IPS-NIHi7 (cell line): ENCODE results near the gene PLCB2.

Experiments
- DNase-seq: peaks from one replicate; pipeline ENCODE4 v3.0.0; 2012; ENCODE audit warnings: mixed read lengths; ENCODE audit errors: extremely low spot score

The PLCB2 gene, protein sequence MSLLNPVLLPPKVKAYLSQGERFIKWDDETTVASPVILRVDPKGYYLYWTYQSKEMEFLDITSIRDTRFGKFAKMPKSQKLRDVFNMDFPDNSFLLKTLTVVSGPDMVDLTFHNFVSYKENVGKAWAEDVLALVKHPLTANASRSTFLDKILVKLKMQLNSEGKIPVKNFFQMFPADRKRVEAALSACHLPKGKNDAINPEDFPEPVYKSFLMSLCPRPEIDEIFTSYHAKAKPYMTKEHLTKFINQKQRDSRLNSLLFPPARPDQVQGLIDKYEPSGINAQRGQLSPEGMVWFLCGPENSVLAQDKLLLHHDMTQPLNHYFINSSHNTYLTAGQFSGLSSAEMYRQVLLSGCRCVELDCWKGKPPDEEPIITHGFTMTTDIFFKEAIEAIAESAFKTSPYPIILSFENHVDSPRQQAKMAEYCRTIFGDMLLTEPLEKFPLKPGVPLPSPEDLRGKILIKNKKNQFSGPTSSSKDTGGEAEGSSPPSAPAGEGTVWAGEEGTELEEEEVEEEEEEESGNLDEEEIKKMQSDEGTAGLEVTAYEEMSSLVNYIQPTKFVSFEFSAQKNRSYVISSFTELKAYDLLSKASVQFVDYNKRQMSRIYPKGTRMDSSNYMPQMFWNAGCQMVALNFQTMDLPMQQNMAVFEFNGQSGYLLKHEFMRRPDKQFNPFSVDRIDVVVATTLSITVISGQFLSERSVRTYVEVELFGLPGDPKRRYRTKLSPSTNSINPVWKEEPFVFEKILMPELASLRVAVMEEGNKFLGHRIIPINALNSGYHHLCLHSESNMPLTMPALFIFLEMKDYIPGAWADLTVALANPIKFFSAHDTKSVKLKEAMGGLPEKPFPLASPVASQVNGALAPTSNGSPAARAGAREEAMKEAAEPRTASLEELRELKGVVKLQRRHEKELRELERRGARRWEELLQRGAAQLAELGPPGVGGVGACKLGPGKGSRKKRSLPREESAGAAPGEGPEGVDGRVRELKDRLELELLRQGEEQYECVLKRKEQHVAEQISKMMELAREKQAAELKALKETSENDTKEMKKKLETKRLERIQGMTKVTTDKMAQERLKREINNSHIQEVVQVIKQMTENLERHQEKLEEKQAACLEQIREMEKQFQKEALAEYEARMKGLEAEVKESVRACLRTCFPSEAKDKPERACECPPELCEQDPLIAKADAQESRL

GRCh38 chr15:40307421-40308211, at the start of gene PLCB2:
Gene PLCB2, minus strand, starts transcription at chr15:40307935. Its CDS starts 263 bp downstream, at chr15:40307672.
- peak; percentile 57 for DNase-seq

- DNase-seq: no peak
Observed at GRCh38 chr15:40357246-40357645, 49.5 kb upstream of the PLCB2 start.

- no peak for DNase-seq
Observed at GRCh38 chr15:40355976-40356585, 48.3 kb upstream of the PLCB2 start.

GRCh38 chr15:40354408-40355171, 46.9 kb upstream of the PLCB2 start:
- DNase-seq: peak; percentile 76

- DNase-seq: no peak
Observed at GRCh38 chr15:40353697-40354096, 46.0 kb upstream of the PLCB2 start.

DNA sequence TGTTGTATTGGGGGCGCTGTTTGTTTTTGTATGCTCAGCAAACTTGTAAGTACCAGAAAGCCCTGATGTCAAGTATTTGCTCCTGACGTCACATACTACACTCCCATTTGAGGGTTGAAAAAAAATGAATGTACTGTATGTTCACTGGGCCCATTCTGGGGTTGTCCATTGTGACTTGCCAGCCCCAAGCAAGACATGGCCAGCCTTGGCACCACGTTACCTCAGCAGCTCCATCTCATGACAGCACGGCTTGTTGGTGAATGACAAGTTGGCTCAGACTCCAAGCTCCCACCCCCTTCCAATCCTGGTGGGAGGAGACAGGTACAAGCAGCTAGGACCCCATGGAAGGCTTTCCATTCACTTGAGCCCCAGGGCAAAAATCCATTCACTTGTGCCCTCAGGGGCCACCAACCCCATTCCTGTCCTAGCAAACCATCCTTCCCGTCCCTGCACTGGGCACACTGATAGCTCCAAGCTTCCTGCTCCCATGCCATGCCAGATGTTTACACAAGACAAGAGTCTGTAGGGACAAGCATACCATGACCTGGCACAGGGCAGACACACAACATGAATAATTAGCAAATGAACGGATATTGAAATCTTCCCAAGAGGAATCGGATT, 44.7 kb upstream of the PLCB2 start:
- no peak for DNase-seq

GRCh38 chr15:40349163-40349562, 41.4 kb upstream of the PLCB2 start:
- no peak for DNase-seq

DNA sequence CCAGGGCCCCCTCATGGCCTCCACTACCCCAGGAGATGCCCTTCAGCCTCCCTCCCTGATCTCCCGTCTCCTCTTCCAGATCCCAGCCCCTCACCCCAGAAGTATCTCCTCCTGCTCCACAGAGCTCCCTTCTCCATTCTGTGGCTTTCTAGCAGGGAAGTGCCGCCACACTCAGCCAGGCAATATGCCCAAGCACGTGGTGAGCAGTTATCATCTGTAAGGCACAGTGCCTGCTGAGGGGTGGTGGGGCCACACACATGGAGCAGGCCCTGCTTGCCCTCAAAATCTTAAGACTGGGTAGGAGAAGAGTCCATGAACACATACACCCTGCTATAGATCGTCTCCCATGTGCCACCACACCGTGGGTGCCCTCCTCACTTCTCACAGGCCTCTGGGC, 40.7 kb upstream of the PLCB2 start:
- no peak for DNase-seq

DNA sequence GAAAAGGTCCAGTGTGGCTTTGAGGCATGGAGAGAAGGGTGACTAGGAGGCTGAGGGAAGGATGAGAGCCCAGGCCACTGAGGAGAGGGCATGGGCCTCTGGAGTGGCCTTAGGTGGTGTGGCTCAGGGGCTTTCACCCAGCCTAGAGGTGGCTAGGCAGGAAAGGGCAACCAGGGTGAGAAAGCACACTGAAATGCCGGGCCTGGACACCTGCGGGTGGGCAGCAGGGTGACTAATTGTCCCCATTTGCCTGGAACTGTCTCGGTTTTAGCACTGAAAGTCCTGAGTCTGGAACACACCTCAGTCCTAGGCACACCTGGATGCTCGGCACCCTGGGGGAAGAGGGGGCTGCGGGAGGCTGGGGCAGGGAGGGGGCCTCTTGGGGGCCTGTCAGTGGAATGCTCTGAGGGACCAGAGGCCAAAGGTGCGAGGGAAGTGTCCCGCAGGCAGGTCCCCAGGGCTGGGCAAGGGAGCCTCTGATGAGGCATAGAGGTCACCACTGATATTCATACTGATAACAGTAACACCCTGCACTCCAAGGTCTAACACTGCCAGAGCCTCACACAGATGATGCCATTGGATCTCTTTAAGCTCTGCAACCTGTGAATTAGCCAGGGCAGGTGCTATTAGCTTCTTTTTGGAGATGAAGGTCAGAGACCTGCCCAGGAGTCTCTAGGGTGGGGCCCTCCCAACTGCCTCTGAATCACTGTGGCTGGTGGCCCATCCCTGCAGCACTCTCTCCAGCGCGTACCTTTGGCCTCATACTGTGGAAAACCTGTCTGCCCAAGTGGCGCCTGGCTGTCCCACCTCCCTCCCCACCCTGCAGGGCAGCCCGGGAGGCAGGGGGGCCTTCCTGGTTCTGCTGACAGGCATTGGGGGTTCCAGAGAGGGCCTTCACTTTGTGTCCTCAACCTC, 40.1 kb upstream of the PLCB2 start:
- DNase-seq: no peak

DNA sequence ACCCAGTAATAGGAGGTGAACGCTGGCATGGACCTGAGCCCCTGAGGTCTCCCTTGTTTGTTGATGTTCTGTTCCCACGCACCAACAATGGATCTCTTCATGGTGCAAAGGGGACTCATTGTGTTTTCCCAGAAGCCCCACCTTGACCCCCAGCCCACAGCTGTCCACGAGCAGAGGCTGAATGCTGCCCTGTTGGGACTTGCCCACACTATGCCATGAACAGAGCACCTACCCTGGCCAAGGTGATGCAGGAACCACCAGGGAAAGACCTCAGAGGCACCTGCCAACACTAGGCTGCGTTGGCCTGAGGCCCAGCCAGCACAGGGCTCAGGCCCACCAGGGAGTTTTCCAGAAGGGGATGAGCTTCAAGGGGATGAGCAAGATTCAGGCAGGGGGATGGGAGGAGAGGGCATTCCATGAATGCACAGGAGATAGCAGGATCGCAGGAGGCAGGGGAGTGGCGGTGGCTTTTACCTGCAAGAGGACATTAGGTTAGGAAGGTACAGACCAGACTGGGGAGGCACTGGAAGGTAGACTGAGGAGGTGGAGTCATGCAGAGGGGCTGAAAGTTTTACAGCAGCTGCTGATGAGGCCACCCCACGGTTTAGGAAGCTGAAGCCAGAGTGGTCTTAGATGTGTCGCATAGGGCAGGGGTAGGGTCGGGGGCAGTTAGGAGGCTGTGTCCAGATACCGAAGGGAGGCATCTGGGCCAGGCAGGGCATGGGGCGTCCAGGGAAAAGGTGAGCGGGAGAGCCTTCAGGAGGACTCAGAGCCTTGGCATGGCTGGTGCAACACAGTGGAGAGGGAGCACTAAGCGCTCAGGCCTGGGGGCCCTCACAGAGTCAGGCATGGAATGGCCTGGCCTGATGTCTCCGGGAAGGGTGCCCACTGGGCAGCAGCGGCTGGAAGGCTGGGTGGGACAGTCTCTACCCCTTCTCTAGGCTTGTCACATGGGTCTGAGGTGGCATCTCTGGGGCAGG, 39.1 kb upstream of the PLCB2 start:
- no peak for DNase-seq

GRCh38 chr15:40345867-40346578, 38.3 kb upstream of the PLCB2 start:
- DNase-seq: no peak

- no peak for DNase-seq
Observed at GRCh38 chr15:40345225-40345866, 37.6 kb upstream of the PLCB2 start.

DNA sequence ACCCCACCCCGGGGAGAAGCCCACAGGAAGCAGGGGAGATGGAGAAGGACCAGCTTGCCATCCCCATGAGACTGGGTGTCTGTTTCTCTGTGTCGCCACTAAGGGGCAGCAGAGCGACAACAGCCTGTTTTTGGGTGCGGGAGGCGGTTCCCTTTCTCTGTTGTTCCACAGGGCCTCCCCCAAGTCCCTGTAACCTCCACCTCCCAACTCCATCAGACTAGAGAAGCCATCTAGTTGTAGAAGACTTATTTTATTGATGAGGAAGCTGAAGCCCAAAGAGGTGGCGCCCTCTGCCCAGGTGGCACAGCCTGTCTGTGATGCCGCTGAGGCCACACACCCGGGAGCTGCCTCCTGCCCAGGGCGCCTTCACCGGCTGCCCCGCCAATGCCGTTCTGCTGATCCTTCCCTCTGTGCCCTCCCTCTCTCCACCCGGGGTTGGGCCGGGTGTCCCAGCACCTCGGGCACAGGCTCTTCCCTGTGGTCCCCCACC, 36.9 kb upstream of the PLCB2 start:
- peak; percentile 80 for DNase-seq

DNA sequence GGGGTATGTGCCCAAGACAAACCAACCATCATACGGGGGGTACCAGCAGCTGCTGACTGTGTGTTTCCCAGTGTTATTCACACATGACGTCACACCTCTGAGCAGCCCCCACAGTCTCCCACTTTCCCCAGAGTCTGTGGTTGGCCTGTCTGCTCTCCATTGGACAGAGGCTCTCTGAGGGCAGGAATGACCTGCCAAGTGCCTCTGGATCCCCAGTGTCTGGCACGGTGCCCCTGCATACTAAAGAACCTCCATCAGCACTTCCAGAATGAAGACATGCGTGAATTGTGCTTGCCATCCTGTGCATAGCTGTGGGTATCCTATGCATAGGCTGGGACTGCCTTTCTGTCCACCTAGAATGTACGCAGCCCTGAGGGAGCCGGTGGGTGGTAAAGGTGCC, 36.5 kb upstream of the PLCB2 start:
- DNase-seq: no peak

GRCh38 chr15:40343512-40343911, 35.8 kb upstream of the PLCB2 start:
- DNase-seq: no peak
